NCI-H128 (cell line): ENCODE data around the gene CELSR2.
"Not testable (repeated sequence)": the region's sequence is repeated elsewhere in the genome, so short reads cannot be mapped to it uniquely, and the experiment has no call there.

Experiments
- DNase-seq: peaks from one replicate; lab custom pipeline; 2025; ENCODE audit not compliant: unreplicated experiment; lab: John Stamatoyannopoulos, UW

CELSR2 gene

DNA sequence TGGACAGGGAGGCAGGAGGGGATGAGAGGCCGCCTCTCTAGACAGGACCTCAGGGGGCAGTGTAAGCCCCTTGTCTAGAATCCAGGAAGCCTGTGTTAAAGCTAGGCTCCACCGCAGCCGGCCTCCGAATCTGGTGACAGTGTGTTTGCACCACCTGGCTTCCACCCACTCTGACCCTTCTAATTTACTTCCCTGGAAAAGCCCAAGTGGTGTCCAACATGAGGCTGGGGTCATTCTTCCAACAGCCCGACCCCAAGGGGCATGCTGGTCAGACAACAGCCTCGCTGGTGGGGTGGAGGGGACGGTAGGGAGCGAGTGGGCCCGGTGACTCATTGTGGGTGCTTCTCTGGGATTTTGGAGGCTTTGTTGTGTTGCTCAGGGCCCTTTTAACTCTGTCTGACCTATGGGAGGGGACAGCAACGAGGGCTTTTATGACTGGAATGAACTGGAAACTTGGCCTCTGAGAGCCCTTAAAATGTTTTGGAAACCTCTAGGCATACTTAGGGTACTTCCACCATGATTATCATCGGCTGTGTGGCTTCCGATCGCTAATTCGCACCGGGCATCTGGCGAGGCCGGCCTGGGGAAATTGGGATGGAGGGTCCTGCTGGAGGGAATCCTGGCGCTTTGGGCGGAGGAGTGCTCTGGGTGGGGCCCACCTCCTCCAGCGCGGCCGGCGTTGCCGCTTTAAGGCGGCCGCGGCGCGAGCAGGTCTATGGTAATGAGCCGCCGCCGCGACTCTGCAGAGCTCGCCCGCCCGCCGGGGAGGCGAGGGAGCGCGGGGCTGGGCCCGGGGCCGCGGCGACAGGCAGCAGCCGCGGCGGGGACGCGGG, at the start of gene CELSR2:
Gene CELSR2, plus strand, starts transcription at position 743 of the 833 bp plus-strand sequence. CDS start 541 bp downstream, outside the sequence.
- peak; percentile 55 for DNase-seq

DNA sequence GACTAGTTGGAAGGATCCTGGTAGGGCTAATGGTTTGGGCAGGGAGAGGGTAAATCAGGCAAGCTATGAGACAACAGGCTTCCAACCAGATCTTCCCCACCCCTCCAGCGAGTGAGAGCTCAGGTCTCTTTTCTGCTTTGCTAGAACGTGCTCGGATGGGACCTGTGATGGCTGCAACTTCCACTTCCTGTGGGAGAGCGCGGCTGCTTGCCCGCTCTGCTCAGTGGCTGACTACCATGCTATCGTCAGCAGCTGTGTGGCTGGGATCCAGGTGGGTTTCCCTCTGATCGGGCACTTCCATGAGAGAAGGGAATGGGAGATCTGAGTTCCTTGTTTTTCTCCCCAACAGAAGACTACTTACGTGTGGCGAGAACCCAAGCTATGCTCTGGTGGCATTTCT, 49.6 kb upstream of the CELSR2 start:
- DNase-seq, result no peak

GRCh38 chr1:109201123-109201703, 48.1 kb upstream of the CELSR2 start:
- DNase-seq, result no peak

DNA sequence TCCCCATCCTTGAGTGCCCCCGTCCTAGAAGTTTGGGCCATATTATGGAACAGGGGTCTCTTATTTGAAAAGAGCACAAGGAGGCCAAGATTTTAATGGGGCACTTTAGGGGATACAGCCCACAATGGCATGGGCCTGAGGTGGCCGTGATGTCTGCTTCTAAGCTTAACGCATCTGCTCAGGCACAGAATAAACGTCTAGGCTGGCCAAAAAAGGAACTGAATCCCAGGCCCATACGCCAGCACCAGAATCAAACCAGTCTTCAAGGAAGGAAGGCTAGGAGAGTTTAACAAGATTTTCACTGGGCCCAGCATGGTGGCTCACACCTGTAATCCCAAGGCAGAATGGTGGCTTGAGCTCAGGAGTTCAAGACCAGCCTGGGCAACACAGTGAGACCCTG, 44.9 kb upstream of the CELSR2 start:
- no peak for DNase-seq

GRCh38 chr1:109206339-109206738, 43.0 kb upstream of the CELSR2 start:
- no peak for DNase-seq

GRCh38 chr1:109207467-109208103, 41.8 kb upstream of the CELSR2 start:
- no peak for DNase-seq

DNA sequence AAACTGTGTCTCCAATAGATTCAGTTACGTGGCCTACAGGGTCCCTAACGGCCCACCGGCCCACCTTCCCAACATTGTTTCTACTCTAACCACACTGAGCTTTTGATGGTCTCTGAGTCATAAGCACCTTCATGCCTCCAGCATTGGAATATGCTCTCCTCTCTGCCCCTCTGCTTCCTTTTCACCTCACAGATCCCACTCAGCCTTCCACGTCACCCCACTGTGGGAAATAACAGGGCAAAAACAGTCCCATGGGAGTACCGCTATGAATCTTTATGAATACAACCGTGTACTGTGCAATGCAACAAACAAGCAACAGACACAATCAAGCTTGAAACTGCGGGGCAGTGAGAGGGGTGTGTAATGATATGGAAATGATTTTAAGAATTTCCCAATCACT, 40.9 kb upstream of the CELSR2 start:
- DNase-seq, result no peak

- no peak for DNase-seq
Observed at GRCh38 chr1:109208836-109209463, 40.4 kb upstream of the CELSR2 start.

GRCh38 chr1:109210058-109210457, 39.3 kb upstream of the CELSR2 start:
- DNase-seq, result no peak

DNA sequence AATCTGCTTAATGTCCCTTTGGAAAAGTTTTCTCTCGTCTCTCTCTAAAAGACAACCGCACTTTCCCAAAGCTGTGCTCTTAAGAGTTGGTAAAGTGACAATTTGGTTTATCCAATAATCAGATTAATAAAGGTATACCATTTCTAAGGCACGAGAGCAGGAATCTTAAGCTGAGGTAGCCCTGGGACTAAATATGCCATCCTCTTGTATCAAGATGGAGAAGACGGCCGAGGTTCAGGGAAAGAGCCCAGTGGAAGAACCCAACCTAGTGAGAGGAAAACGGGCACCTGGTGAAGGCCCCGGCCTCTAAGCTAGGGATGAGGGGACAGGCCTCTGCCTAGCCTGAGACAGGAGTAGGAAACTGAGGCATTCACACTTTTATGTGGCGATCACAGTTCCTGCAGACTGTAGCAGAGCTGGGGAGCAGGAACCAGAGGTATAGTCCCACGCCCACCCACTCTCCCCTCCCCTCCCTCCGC, 36.0 kb upstream of the CELSR2 start:
- DNase-seq, result no peak

GRCh38 chr1:109213824-109214693, 35.3 kb upstream of the CELSR2 start, which contains the start of gene SARS1:
Gene SARS1, plus strand, starts transcription at chr1:109213918. Its CDS starts 75 bp downstream, at chr1:109213993.
- DNase-seq, result peak; percentile 79

DNA sequence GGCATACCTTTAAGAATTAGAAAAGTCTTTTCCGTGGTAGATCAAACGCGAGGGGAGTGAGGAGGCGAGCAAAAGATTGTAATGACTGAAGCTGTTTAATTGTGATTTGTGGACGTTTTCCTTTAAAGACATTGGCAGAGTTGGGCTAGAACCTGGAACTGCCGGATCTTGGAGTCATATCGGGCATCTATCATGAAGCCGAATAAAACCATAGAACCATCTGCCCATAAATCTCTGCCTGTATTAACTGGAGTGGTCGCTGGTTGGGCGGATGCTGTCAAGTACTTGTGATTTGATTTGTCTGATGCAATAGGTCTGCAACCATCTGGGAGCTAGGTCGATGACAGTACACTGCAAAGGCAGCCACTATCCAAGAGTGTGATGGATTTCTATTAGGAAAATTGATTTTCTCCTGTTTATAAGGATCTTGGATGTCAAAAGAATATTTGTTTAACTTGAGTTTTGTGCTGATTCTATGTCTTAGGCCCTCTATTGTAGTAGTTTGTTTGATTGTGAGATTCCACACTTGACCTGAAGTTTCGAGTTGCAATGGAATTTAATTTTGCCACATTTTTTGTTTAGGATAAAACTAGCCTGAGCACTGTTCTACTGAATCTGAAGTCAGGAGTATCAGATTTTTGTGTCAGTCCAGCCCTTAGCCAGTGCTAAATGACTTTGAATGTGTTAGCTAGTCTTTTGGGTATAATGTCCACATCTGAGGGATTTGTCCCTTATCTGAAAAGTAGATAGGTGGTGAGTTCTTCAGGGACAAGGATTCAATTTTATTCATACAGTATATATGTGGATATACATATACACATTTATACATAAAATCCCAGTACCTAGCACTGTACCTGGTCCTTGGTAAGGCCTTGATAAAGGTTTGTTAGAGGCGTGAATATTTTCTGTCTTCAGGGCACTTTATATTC, 34.4 kb upstream of the CELSR2 start:
- DNase-seq, result no peak

- no peak for DNase-seq
Observed at GRCh38 chr1:109216662-109217061, 32.7 kb upstream of the CELSR2 start.

- DNase-seq, result no peak
Observed at GRCh38 chr1:109218516-109218915, 30.8 kb upstream of the CELSR2 start.

DNA sequence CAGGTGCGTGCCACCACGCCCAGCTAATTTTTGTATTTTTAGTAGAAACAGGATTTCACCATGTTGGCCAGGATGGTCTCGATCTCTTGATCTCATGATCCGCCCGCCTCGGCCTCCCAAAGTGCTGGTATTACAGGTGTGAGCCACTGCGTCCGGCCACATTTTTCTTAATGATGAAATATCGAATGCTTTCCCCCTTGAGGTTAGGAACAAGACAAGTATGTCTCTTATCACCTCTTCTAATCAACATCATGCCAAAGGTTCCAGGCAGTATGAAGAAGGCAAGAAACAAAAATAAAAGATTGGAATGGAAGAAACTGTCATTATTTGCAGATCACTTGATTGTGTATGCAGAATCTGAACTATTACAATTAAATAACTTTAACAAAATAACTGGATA, 28.1 kb upstream of the CELSR2 start:
- not testable (repeated sequence) for DNase-seq

- DNase-seq, result no peak
Observed at GRCh38 chr1:109225308-109225707, 24.0 kb upstream of the CELSR2 start.

DNA sequence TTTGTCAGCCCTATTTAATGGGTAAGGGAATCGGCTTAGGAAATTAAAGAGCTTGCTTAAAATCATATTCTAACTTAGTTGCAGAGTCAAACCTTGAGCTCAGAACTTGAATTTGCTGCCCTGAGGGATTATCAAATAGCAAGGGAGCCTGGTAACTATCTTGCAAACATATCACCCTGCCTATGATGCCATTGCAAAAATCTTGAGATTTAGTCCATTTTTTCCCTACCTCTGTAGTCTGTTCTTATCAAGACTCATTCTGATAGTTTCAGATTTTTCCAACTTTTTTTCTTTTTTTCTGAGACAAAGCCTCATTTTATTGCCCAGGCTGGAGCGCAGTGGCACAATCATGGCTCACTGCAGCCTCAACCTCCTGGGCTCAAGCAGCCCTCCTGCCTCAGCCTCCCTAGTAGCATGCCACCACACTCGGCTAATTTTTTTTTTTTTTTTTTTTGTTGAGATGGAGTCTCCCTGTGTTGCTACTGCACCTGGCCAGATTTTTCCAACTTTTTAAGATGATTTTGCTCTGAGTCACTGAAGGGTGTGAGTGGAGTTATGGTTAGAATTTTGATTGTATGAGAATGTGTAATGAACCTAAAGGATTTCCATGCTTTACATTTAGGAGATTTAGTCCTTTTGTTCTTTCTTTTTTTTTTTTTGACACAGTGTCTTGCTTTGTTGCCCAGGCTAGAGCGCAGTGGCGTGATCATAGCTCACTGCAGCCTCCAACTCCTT, 23.5 kb upstream of the CELSR2 start:
- DNase-seq, result no peak

DNA sequence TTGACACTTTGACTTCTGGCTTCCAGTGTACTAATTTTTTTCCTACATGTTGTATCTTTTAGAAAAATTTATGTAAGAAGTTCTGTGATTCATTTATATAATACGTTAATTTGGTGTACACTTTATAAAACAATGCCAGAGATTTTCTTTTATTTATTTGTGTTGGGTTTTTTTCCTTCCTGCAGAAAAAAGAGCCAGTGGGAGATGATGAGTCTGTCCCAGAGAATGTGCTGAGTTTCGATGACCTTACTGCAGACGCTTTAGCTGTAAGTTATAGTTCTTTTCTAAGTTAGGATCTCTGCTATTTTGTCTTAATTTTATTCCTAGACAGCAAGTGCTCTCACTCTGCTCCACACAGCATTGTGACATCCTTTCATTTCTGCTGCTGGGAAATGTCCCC, 21.2 kb upstream of the CELSR2 start:
- no peak for DNase-seq
